NCI-H69 (cell line): Measurements from ENCODE around the gene RAN.
"Not testable (repeated sequence)": the region's sequence is repeated elsewhere in the genome, so short reads cannot be mapped to it uniquely, and the experiment has no call there.

Experiments used
- DNase-seq: peaks from one replicate; lab custom pipeline; 2025; lab: John Stamatoyannopoulos, UW

RAN gene

GRCh38 chr12:130878193-130879185 lies 6.6 kb downstream of the RAN start:
- DNase-seq = peak; percentile 46

- DNase-seq = peak; percentile 42
Observed at GRCh38 chr12:130879212-130879686, 7.4 kb downstream of the RAN start.

- peak; percentile 56 for DNase-seq
Observed at GRCh38 chr12:130879781-130880389, 8.0 kb downstream of the RAN start.

- DNase-seq = peak; percentile 49
Observed at GRCh38 chr12:130880411-130880885, 8.6 kb downstream of the RAN start.

- no peak for DNase-seq
Observed at GRCh38 chr12:130881046-130881445, 9.2 kb downstream of the RAN start.

GRCh38 chr12:130881548-130881947 lies 9.7 kb downstream of the RAN start:
- DNase-seq = no peak

- DNase-seq = not testable (repeated sequence)
Observed at GRCh38 chr12:130887190-130887589, 15.3 kb downstream of the RAN start.

- no peak for DNase-seq
Observed at GRCh38 chr12:130904064-130904463, 32.2 kb downstream of the RAN start.

- not testable (repeated sequence) for DNase-seq
Observed at GRCh38 chr12:130904936-130905455, 33.1 kb downstream of the RAN start.

- DNase-seq = no peak
Observed at GRCh38 chr12:130909111-130909510, 37.2 kb downstream of the RAN start.

- no peak for DNase-seq
Observed at GRCh38 chr12:130911193-130911592, 39.3 kb downstream of the RAN start.

GRCh38 chr12:130911933-130912332 lies 40.1 kb downstream of the RAN start:
- DNase-seq = no peak

- DNase-seq = peak; percentile 82
Observed at GRCh38 chr12:130916241-130916911, 44.5 kb downstream of the RAN start.

GRCh38 chr12:130917607-130918006 lies 45.7 kb downstream of the RAN start:
- no peak for DNase-seq

GRCh38 chr12:130919086-130919485 lies 47.2 kb downstream of the RAN start:
- no peak for DNase-seq

GRCh38 chr12:130920119-130920703 lies 48.3 kb downstream of the RAN start:
- no peak for DNase-seq

GRCh38 chr12:130920723-130921381 lies 49.0 kb downstream of the RAN start:
- DNase-seq = no peak

GRCh38 chr12:130922511-130922953 lies 50.7 kb downstream of the RAN start:
- DNase-seq = no peak

- DNase-seq = no peak
Observed at GRCh38 chr12:130924966-130925665, 53.2 kb downstream of the RAN start.

- no peak for DNase-seq
Observed at GRCh38 chr12:130925666-130926015, 53.8 kb downstream of the RAN start.
